DMS114 treated with DMSO at 0.1 percent for 48 hours (cell line): Measurements from ENCODE around the gene DGKZ.
"Not testable (repeated sequence)": the region's sequence is repeated elsewhere in the genome, so short reads cannot be mapped to it uniquely, and the experiment has no call there.

Experiments
- DNase-seq: peaks from one replicate; lab custom pipeline; 2025; ENCODE audit not compliant: unreplicated experiment; lab: John Stamatoyannopoulos, UW

Gene DGKZ

GRCh38 chr11:46366661-46367161, 19.4 kb downstream of the DGKZ start:
- no peak for DNase-seq

GRCh38 chr11:46367244-46367915, 20.1 kb downstream of the DGKZ start:
- DNase-seq = peak; percentile 7

GRCh38 chr11:46367916-46368267, 20.6 kb downstream of the DGKZ start:
- no peak for DNase-seq

- peak; percentile 54 for DNase-seq
Observed at GRCh38 chr11:46369458-46370152, 22.3 kb downstream of the DGKZ start.

GRCh38 chr11:46370253-46370652, 23.0 kb downstream of the DGKZ start:
- no peak for DNase-seq

- not testable (repeated sequence) for DNase-seq
Observed at GRCh38 chr11:46371262-46371661, 24.0 kb downstream of the DGKZ start.

GRCh38 chr11:46372086-46372485, 24.8 kb downstream of the DGKZ start:
- no peak for DNase-seq

- DNase-seq = not testable (repeated sequence)
Observed at GRCh38 chr11:46372501-46372900, 25.2 kb downstream of the DGKZ start.

- no peak for DNase-seq
Observed at GRCh38 chr11:46373787-46374740, 26.8 kb downstream of the DGKZ start.

- no peak for DNase-seq
Observed at GRCh38 chr11:46374815-46375214, 27.6 kb downstream of the DGKZ start.

GRCh38 chr11:46375392-46376101, 28.3 kb downstream of the DGKZ start:
- no peak for DNase-seq

GRCh38 chr11:46376258-46377050, 29.2 kb downstream of the DGKZ start:
- DNase-seq = no peak

- no peak for DNase-seq
Observed at GRCh38 chr11:46377290-46377689, 30.0 kb downstream of the DGKZ start.

- DNase-seq = no peak
Observed at GRCh38 chr11:46377831-46378230, 30.6 kb downstream of the DGKZ start.

GRCh38 chr11:46378296-46378695, 31.0 kb downstream of the DGKZ start:
- DNase-seq = no peak

- DNase-seq = no peak
Observed at GRCh38 chr11:46378811-46379481, 31.7 kb downstream of the DGKZ start.

- not testable (repeated sequence) for DNase-seq
Observed at GRCh38 chr11:46379482-46380293, 32.4 kb downstream of the DGKZ start.

GRCh38 chr11:46380340-46381047, 33.2 kb downstream of the DGKZ start:
- no peak for DNase-seq
